HG03571 (cell line): ENCODE measurements around the gene TMEM184C.

ENCODE experiments used
- ATAC-seq: cut with Tn5 transposase; IDR thresholded peaks from one replicate; pipeline ENCODE4 v1.9.1; 2021; ENCODE audit not compliant: unreplicated experiment

The TMEM184C gene

DNA sequence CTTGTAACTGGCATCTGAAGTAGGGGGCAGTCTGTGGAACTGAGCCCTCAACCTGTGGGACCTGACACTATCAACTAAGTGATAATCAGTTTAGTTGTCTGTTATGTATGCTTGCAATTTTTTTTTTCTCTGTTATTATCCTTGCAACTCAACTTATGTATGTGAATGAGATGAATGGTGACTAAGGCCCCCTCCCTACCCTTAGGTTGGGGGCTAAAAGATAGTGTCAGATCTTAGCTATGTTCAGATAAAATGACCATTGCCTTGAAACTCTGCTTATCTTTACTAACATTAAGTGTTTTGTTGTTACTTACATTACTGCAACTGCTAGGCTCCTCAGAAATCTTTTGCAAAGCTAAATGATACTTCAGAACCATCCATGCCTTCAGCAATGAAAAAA lies 31.5 kb downstream of the TMEM184C start:
- no peak for ATAC-seq

DNA sequence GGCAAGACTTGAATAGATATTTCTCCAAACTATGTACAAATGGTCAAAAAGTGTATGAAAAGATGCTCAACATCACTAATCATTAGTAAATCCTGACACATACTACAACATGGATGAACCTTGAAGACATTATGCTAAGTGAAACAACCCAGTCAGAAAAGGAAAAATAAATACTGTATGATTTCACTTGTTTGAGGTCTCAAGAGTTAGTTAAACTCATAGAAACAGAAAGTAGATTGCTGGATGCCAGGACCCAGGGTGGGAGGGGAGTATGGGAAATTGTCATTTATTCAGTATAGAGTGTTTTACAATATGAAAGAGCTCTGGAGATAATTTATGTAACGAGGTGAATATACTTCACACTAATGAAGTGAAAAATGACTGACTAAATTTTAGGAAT lies 34.4 kb downstream of the TMEM184C start:
- ATAC-seq = no peak

DNA sequence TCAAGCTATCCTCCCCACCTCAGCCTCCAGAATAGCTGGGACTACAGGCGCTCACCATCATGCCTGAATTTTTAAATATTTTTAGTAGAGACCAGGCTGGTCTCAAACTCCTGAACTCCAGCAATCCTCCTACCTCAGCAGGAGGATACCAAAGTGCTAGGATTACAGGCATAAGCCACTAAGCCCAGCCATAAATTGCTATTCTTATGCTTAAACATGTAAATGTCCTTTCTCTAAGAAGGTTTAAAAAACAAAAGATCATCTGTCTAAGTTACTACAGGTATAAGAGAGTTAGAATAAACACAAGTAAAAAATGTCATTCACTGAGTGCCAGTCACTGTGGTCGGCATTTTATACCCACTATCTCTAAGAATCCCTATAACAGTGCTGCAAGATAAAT lies 38.4 kb downstream of the TMEM184C start:
- no peak for ATAC-seq

DNA sequence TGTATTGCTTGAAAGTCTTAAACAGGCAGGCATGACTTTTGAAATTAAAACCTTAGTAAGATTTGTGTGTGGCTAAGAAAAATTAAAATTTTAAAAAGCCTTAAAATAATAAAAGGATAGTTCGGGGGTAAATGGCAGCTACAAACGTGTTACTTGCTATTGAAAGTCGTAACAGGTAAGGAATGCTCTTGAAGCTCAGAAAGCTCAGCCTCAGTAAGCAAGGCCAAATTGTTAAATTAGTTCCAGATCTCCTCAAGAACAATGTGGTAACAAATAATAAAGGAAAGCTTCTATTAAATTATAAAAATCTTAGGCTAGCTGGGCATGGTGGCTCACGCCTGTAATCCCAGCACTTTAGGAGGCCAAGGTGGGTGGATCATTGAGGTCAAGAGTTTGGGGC lies 41.3 kb downstream of the TMEM184C start:
- no peak for ATAC-seq

DNA sequence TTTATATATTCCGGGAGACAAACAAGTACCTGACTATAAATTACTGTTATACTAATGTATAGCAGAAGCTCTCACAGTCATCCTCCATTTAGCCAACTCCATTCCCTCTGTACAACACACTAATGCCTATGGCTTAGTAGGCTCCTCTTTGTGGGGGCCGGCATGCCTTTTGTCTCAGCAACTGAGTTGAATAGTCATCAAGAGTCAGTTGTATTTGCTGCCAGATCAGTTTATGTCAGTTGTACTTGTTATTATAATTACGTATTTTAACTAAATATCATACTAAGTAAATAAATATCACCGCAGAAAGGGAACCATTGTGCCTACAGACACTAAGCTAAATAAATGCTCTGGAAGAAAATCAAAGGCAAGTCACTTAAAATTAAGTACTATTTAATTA lies 56.9 kb downstream of the TMEM184C start:
- no peak for ATAC-seq

DNA sequence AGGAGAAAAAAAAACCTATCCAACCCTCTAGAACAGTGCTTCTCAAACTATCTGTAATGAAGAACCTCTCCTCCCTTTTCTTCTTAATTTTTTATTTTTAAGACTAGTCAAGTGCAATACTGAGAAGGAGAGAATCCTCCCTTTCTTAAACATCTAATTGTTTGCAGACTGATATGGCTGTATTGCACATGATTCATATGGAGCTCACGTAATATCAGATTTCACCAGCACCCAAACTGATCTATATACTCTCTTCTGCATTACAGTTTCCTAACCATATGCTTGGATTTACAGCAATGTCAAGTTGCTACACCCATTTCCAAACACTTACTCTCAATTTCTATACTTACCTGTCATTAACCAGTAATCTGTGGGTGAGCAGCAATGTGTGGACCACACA lies 57.3 kb downstream of the TMEM184C start:
- ATAC-seq = no peak

DNA sequence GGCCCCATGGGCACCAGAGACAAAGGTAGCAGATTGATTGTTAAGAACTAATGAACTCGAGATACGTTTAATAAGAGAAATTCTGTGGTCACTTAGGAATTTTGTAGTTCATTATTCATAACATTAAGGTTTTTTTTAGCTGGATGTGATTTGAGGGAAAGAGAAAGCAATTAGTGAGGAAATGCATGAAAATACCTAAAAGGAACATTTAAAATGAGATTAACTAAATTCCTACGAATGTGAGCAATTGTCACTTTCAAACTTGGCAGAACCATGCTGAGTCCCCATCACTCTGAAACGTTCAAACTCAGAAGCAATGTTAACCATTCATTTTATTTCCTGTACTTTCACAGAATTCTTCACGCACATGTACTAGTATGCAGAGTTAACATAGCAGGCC lies 60.9 kb downstream of the TMEM184C start:
- no peak for ATAC-seq

DNA sequence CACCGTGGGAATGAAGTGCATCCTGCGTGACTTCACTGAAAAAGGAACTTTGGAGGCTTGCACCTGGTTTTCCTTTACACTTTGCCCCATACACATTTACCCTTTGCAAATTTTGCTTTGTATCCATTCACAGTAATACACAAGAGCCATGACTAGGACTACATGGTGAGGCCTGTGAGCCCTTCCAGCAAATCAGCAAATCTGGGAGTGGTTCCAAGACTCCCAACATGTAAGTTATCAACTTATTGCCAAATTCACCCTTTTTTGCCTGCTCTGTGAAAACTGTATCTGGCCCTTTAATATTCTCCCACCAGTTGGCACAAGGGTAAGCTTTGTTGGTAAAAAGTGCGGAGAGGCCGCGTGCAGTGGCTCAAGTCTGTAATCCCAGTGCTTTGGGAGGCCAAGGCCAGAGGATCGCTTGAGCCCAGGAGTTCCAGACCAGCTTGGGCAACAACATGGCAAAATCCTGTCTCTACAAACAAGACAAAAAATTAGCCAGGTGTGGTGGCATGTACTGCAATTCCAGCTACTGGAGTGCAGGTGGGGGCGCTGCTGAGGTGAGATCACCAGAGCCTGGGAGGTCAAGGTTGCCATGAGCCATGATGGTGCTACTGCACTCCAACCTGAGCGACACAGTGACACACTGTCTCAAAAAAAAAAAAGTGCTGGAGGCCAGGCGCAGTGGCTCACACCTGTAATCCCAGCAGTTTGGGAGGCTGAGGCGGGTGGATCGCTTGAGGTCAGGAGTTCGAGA lies 61.8 kb downstream of the TMEM184C start:
- ATAC-seq = no peak

DNA sequence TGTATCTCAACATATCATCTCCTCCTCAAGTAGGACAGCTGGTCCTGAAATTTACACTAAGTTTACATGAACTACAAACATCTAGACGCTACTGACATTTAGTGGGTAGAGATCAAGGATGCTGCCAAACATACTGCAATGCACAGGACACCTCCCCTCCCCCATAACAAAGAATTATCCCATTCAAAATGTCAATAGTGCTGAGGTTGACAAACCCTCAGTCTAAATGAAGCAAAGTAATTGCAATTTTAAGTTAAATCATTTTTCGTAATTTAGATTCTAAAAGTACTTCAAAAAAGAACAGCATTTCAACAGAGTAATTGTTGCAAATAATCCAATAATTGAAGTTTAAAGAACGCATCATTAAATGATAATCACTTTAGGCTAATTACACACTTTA lies 65.6 kb downstream of the TMEM184C start:
- no peak for ATAC-seq

DNA sequence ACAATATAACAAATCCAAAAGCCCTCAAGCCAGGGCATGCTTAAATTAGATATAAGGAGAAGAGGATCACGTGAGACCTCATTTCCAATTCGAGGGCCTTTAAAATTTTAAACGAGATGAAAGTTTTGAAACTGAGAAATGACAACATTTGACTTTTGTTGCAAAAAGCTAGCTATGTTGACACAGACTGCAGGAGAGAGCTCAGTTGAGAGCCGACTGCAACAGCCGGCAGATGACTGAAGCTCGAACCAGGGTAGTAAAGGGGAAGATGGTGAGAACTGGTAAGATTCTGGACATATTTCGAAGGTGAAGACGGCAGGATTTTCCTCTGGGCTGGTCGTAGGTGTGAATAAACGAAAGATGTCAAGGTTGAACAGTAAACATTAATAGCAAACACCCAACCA lies 66.0 kb downstream of the TMEM184C start:
- ATAC-seq = no peak

DNA sequence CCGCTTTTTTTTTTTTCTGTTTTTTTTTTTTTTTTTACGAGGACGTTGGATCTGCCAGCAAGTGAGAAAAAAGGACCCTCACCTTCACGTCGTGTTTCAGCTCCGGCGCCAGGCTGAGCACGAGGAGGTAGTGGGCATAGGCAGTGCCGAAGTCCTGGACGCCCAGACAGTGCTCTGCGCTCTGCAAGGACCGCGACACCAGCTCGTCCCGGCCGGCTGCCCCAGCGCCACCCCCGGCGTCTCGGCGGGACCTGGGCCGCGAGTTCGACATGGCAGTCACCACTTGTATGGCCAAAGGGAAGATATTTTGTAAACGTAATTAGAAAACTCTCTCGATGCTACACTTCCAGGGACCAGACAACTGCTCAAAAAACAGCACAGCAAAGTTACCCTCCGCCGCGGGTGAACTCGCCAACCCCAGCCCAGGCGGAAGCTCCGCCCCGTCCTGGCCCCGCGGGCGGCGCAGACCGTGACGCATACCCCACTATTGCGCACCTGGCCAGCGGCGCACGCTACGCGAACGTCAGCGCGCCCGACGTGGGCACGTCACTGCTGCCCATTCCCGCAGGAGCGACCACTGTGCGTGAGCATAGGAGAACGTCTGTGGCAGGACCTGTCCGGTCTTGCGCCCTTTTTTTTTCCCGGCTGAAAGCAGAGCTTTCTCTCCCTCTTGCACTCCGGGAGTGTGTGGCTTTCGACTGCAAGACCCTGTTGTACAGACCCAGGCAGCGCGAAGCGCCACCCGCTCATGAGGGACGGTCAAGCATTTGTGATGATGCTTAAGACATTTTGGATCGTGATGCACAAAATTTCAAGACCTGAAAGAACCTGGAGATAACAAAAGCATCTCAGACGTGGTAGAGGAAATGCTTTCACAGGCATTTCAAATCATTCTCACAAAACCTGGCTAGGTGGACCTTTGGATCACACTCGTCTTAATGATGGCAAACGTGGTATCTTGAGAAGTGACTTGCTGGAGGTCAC lies 66.8 kb downstream of the TMEM184C start, which contains the start of gene PRMT9:
Gene PRMT9 (minus strand): TSS at position 447 of the 984 bp plus-strand sequence. CDS start 176 bp downstream, at position 271.
- peak; percentile 100 for ATAC-seq

DNA sequence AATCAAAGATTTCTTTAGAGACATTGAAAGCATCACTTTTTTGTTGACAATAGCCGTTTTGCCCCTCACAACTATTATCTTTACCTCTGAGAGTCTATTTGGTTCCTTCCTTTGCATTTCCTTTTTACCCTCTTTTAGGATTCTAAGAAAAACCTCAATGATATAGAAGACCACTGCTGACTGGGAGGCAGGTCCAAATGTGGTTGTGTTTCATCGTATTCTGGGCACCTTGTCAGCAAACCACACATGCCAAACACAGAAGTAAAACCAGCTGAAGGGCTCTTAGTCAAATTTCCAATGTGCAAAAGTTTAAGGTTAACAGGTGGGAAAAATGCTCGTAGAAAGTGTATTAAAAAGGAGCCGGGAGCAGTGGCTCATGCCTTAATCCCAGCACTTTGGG lies 71.9 kb downstream of the TMEM184C start:
- ATAC-seq = no peak

DNA sequence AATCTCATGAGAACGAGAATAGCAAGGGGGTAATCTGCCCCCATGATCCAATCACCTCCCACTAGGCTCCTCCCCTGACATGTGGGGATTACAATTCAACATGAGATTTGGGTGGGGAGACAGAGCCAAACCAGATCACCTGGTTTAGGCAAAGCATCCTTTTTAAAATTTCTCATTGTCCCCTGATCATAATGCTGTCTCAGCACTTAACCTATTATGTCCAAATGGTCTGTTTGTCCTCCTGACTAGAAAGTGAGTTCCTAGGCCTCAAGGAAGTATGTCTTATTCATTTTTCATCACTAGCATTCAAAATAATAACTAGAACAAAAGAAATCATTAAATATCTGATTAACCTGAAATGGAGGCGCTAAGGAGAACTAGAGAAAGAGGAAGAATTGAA lies 74.6 kb downstream of the TMEM184C start:
- ATAC-seq = no peak

DNA sequence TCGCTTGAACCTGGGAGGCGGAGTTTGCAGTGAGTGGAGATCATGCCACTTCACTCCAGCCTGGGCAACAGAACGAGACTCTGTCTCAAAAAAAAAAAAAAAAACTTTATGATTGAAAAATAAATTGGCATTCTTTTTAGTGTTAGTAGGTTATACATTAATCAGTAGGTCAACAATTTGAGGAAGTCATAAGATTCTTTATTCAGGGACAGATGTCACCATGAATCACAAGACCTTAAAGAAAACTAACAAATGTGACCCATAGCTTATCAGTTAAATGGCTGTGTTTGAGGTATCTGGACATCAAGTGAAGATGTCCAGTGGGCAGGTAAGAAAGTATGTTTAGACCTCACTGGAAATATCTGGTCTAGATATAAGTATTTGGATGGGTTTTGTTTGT lies 76.0 kb downstream of the TMEM184C start:
- no peak for ATAC-seq

DNA sequence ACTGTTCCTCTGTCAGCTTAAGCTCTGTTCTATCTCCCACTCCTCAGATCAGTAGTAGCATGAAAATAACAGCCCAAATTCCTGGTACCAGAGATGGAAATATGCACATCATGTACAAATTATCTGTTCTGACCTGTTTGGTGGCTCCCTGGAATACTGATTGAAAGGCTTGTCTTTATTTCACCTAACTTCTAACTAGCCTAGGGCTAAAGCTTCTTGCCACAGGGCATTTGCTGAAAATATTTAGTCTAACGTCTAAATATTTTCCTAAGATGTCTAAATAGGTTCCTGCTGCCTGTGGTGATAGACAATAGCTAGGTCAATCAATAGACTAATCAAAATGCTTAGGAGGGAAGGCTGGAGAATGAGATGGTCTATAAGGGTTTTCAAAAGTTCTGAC lies 79.7 kb downstream of the TMEM184C start:
- no peak for ATAC-seq

DNA sequence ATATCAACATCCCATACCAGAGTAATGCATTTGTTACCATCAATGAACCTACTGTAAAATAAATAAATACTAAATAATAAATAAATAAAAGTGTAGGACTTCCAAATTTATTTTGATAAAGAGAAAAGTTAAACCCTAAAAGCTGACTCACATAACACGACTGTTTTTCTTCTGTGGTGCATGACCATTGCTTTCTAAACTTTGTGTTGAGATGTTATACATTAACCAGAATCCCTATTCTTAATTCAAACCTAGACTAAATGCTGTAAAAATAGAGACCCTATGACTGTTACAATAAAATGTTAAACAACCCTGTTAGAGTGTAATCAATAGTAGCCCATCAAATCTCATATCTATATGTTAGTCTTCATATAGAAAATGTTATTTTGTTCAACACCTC lies 87.6 kb downstream of the TMEM184C start:
- peak; percentile 64 for ATAC-seq

DNA sequence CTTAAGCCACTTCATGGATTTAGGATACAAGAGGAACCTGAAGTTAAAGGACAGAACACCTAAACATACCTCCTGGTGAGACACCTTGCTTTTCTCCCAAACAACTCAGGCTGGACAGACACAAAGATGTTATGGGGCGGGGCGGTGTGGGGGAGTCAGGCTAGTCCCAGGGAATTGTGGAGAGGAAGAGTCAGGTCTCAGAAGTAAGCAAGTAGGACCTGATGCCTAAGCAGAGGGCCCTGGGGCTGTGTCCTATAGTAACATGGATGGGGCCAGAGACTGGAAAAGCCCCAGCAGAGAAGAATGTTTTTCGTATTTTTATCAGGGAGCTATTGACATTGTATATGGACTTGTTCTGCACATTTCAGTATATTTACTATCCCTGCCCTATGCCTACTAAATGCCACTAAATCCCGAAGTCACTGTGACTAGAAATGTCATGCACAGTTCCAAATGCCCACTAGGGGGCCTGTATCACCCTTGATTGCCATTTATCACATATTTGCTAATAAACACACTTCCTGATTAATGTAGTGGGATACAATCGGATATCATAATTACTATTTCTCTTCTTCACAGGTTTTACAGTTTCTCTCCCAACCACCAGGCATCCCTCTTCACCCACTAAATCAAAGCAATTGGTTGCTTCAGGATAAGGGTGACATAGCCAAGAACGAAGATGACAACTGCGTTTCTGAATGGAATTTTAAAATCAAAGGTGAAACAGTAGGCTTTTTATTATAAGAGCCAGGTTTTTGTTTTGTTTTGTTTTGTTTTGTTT lies 90.9 kb downstream of the TMEM184C start:
- no peak for ATAC-seq

DNA sequence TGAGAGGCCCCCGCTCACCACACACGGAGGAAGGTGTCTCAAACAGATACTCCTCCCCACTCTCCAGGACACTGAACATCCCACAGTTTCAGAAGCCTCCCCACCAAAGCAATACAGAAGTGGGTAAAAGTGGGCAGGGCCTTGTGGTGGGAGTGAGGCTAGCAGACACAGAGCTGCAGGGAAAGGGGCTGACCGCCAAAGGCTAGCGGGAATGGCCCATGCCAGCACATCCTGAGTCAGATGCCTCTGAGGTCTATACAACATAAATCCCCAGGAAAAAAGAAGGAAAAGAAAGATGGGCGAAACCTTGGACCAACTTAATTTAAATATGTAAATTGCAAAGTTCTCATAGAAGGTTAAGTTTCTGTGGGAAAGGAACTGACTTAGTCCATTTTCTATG lies 92.8 kb downstream of the TMEM184C start:
- no peak for ATAC-seq

DNA sequence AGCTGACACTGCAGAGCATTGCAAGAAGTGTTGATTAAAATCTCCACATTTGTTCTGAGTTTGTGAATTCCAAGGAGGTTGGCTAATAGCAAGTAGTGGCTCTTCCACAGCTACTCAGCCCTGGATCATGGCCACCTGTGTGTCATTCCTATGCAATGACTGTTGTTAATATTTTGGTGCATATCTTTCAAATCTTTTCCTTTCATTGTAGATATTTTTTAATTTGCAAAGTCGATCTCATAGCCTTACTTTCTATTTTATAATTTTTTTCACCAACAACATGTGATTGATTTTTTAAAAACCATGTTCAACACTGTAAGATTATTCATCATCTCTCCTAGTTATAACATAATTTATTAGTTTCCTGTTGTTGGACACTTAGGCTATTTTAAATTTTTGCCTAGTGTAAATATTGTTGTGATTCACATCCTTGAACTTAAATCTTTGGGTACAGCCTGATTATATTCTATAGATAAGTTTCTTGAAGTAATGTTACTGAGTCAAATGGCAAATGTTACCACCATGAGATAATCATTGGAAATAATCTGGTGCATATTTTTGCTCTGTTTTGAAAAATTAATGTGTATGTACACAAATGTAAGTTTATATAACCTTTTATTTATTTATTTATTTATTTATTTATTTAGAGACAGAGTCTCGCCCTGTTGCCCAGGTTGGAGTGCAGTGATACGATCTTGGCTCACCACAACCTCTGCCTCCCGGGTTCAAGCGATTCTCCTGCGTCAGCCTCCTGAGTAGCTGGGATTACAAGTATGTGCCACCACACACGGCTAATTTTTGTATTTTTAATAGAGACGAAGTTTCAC lies 97.6 kb downstream of the TMEM184C start:
- no peak for ATAC-seq

DNA sequence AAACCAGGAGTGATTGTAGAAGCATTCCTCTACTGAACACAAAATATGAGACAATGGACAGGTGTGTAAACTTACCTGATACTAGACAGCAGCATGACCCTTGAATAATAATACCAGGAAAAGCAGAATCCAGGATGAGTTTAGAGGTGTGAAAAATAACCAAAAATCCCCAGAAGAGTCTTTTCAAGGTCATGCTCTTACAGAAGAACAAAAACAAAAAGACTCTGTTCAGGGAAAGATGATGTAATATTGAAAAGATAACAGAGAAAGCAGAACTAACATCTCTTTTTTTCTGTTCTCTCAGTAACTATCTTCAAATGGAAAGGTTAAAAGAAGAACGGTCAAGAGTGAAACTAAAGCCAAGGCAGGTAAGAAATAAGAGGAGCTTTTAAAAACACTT lies 100.7 kb downstream of the TMEM184C start:
- ATAC-seq = peak; percentile 77
